LHCN-M2 (cell line): ENCODE data around the gene HSH2D. TPM values are rescaled to one million over a fixed set of nuclear protein-coding genes. Genes with fewer than 3 reads are reported as not detected.
"Not testable (repeated sequence)": the region's sequence is repeated elsewhere in the genome, so short reads cannot be mapped to it uniquely, and the experiment has no call there.

Experiments used
- DNase-seq: peaks from one replicate; pipeline ENCODE4 v3.0.0-alpha.2; 2012; ENCODE audit warnings: low read depth
- total RNA-seq: library from RNA; depleted of rRNA; stranded (reverse); fragments of >200 nt; gene quantifications from 2 replicates; pipeline ENCODE4 v1.2.3, GENCODE V29; 2014

The HSH2D gene
- total RNA-seq, 1 experiment from 2014 or later = not detected

- DNase-seq = no peak
These were observed 11.1 kb downstream of the HSH2D start for GRCh38 chr19:16154557-16154956.

- DNase-seq = no peak
These were observed 11.6 kb downstream of the HSH2D start for GRCh38 chr19:16155128-16155527.

DNA sequence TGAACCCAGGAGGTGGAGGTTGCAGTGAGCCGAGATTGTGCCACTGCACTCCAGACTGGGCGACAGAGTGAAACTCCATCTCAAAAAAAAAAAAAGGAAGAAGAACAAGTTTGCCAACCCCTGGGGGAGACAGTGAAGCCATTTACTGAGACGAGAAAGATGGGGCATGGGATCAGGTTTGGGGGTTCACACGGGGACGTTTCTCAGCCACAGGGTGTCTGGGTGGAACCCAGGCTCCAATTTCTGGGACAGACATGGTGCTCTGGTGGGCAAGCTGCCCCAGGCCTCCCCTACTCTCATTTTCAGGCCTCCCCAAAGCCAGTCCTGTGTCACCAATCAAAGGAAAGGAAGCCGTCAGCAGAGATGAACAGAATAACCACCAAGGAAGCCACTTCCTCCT is 13.4 kb downstream of the HSH2D start:
- DNase-seq = no peak

- no peak for DNase-seq
These were observed 14.1 kb downstream of the HSH2D start for GRCh38 chr19:16157601-16158000.

GRCh38 chr19:16159655-16160054 is 16.2 kb downstream of the HSH2D start:
- no peak for DNase-seq

DNA sequence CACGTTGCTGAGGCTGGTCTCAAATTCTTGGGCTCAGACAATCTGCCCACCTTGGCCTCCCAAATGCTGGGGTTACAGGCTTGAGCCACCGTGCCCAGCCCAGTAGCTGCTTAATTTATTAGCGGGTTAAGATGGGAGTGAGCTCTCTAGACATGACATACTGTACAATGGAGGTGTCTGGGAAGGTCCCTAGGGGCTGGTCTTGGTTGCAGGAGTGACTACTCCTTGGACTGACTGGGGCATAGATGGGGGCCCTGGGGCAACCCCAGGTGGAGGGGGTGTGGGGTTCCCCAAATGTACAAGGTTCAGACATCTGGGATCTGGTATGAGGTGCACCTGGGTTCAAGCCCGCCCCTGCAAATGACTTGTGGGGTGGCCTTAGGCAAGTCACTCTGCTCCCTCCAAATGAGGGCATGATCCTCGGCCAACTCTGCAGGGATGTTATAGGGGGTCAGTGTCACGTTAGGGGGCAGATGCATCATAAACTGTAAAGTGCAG is 17.0 kb downstream of the HSH2D start:
- DNase-seq = no peak

GRCh38 chr19:16160943-16161560 is 17.6 kb downstream of the HSH2D start:
- peak; percentile 93 for DNase-seq

GRCh38 chr19:16161840-16162239 is 18.4 kb downstream of the HSH2D start:
- DNase-seq = peak; percentile 94

GRCh38 chr19:16164222-16164890 is 20.9 kb downstream of the HSH2D start:
- no peak for DNase-seq

GRCh38 chr19:16166417-16166816 is 22.9 kb downstream of the HSH2D start:
- no peak for DNase-seq

DNA sequence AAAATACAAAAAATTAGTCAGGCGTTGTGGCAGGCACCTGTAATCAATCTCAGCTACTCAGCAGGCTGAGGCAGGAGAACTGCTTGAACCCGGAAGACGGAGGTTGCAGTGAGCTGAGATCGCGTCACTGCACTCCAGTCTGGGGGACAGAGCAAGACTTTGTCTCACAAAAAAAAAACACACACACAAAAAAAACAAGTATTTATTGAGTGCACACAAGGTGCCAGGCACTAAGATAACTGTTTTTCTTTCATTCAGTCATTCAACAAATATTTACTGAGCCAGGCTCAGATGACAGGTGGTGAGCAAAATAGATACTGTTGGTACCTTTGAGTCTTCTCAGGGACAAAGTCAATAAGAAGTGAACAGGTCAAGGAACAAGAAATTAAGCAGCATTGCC is 23.6 kb downstream of the HSH2D start:
- DNase-seq = no peak

GRCh38 chr19:16168465-16169081 is 25.1 kb downstream of the HSH2D start:
- DNase-seq = no peak

DNA sequence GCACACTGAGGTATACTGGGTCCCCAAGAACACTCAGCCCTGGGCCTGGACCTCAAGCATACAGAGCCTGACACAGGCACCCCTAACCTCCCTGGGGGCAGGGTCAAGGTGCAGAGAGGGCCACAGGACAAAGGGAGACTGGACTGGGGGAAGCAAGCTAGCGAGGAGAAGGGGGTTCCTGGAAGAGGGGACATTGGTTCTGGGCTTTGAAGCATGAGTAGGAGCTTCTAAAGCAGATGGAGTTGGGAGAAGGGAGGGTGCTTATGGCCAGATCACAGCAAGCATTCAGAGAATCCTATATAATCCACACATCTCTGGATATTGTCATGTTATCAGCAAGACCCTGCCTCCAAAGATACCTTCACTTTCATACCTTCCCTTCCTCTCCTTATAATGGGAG is 26.6 kb downstream of the HSH2D start:
- DNase-seq = no peak

DNA sequence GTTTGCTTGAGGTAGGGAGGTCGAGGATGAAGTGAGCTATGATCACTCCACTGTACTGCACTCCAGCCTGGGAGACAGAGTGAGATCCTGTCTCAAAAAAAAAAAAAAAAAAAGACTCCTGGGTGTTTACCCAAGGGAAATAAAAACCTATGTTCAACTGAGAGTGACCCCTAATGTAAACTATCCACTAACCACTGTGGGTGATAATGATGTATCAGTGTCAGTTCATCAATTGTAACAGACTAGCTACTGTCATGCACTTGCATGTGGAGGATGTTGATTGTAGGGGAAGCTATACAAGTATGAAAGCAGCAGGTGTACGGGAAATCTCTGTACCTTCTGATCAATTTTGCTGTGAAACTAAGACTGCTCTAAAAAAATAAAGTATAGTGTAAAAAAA is 32.5 kb downstream of the HSH2D start:
- no peak for DNase-seq

- DNase-seq = not testable (repeated sequence)
These were observed 35.4 kb downstream of the HSH2D start for GRCh38 chr19:16178866-16179265.

DNA sequence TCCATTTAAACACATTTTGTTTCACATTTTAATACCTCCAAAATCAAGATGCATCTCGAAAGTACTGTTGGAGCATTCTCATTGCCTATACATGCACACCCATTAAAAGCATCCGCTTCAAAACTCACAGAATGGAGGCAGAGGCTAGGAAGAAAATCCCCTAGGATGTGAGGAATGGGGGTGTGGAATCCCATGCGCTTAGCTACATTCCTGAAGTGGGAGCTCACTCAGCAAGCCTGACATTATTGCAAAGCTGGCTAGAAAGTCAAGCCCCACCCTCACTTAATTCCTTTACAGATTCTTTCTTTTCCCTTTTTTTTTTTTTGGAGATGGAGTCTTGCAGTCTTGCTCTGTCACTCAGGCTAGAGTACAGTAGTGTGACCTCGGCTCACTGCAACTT is 37.1 kb downstream of the HSH2D start:
- DNase-seq = peak; percentile 76

GRCh38 chr19:16184665-16185122 is 41.2 kb downstream of the HSH2D start:
- no peak for DNase-seq

GRCh38 chr19:16185123-16185767 is 41.8 kb downstream of the HSH2D start, which contains the start of gene FAM32A:
Gene FAM32A (plus strand): TSS chr19:16185410. CDS start chr19:16185443, 33 bp downstream.
- DNase-seq = peak; percentile 99

GRCh38 chr19:16185768-16186123 is 42.3 kb downstream of the HSH2D start:
- DNase-seq = peak; percentile 47

DNA sequence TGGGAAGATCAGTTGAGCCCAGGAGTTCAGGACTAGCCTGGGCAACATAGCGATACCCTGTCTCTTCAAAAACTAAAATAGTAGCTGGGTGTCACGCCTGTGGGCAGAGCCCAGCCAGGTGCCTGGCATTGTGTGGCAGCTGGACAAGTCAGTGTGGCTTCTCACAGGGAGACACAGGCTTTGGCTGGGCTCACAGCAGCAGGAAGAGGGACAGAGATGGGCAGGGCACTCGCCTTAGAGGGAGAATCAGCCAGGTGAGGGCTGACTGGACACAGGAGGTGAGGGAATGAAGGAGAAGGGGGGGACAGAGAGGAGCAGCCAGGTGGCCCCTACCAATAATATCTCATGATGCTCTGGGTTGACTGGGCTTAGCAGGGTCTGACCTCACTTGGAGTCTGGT is 45.0 kb downstream of the HSH2D start:
- DNase-seq = no peak

- no peak for DNase-seq
These were observed 46.7 kb downstream of the HSH2D start for GRCh38 chr19:16190198-16190597.

GRCh38 chr19:16190736-16191135 is 47.3 kb downstream of the HSH2D start:
- DNase-seq = no peak
